NCI-H446 (cell line): ENCODE measurements around the gene MTAP.

Source experiments
- DNase-seq, 2 experiments: peaks; one replicate each; lab custom pipeline; 2025; lab: John Stamatoyannopoulos, UW

Gene MTAP

GRCh38 chr9:21802418-21803000, at the start of gene MTAP:
MTAP (plus strand) TSS chr9:21802636; CDS start chr9:21802749, 113 bp downstream.
- DNase-seq = peak; percentile 94

- no peak for DNase-seq
Measured at GRCh38 chr9:21753523-21753922, 48.9 kb upstream of the MTAP start.

- no peak for DNase-seq
Measured at GRCh38 chr9:21754741-21755140, 47.7 kb upstream of the MTAP start.

GRCh38 chr9:21758540-21758939, 43.9 kb upstream of the MTAP start:
- DNase-seq = no peak

- DNase-seq = no peak
Measured at GRCh38 chr9:21761309-21761901, 41.0 kb upstream of the MTAP start.

- no peak for DNase-seq
Measured at GRCh38 chr9:21762064-21762463, 40.4 kb upstream of the MTAP start.

- DNase-seq = no peak
Measured at GRCh38 chr9:21764846-21765245, 37.6 kb upstream of the MTAP start.

- DNase-seq = no peak
Measured at GRCh38 chr9:21766096-21766495, 36.3 kb upstream of the MTAP start.

GRCh38 chr9:21770871-21771560, 31.4 kb upstream of the MTAP start:
- no peak for DNase-seq

GRCh38 chr9:21777701-21778100, 24.7 kb upstream of the MTAP start:
- no peak for DNase-seq

GRCh38 chr9:21778304-21778703, 24.1 kb upstream of the MTAP start:
- no peak for DNase-seq

- DNase-seq = no peak
Measured at GRCh38 chr9:21779397-21779796, 23.0 kb upstream of the MTAP start.

- no peak for DNase-seq
Measured at GRCh38 chr9:21781656-21782055, 20.8 kb upstream of the MTAP start.

GRCh38 chr9:21782205-21782604, 20.2 kb upstream of the MTAP start:
- no peak for DNase-seq

- no peak for DNase-seq
Measured at GRCh38 chr9:21788752-21789151, 13.7 kb upstream of the MTAP start.

- DNase-seq = peak; percentile 79 to 87
Measured at GRCh38 chr9:21789541-21790037, 12.8 kb upstream of the MTAP start.

- DNase-seq = no peak
Measured at GRCh38 chr9:21795483-21795882, 7.0 kb upstream of the MTAP start.

GRCh38 chr9:21796768-21797167, 5.7 kb upstream of the MTAP start:
- DNase-seq = no peak

- no peak for DNase-seq
Measured at GRCh38 chr9:21800931-21801682, 1.3 kb upstream of the MTAP start.

- DNase-seq = peak; percentile 79 to 84
Measured at GRCh38 chr9:21801683-21802417, 586 bp upstream of the MTAP start.

GRCh38 chr9:21803649-21804048, 1.2 kb downstream of the MTAP start:
- DNase-seq = peak in 1 of 2 experiments; percentile 37

GRCh38 chr9:21804331-21804730, 1.9 kb downstream of the MTAP start:
- peak in 1 of 2 experiments; percentile 51 for DNase-seq
